NCI-H2107 (cell line): ENCODE data around the gene SET.
"Not testable (repeated sequence)": the region's sequence is repeated elsewhere in the genome, so short reads cannot be mapped to it uniquely, and the experiment has no call there.

ENCODE experiments used
- DNase-seq: peaks from one replicate; lab custom pipeline; 2025; lab: John Stamatoyannopoulos, UW

Gene SET, protein sequence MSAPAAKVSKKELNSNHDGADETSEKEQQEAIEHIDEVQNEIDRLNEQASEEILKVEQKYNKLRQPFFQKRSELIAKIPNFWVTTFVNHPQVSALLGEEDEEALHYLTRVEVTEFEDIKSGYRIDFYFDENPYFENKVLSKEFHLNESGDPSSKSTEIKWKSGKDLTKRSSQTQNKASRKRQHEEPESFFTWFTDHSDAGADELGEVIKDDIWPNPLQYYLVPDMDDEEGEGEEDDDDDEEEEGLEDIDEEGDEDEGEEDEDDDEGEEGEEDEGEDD

DNA sequence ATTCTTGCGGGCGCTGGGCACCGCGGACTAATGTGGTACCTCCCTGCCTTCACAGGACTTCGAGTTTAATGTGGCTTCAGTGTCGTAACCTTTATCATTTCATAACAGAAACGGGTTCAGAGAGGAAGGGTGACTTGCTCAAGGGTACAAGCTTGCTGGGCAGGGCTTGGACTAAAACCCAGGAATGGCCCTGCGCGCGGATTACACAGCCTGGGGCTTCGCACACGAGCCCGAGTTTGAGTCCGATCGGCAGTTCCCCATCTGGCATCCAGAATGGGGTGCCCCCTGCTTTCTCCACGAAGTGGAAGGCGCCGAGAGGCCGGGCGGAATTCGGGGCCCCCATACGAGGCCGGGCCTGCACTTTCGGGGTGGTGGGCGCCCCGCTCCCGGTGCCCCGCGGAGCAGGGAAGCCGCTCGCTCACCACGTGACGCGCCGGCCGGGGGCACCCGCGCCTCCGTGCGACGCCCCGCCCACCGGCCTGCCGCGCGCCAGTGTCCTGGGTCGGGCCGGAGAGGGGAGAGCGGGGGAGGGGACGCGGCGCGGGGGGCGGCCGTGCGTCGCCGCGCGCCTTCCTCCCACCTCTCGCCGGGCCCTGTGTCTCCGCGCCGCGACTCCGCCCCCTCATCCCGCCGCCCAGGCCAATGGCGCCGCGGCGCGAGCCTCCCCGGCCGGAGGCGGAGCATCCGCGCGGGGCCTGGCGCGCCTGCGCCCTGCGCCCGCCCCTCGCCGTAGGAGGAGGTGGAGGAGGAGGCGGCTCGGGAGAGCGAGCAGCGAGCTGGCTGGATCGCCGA lies at the start of gene SET:
SET (plus strand) TSS at position 722 of the 792 bp plus-strand sequence. CDS start 361 bp downstream, outside the sequence.
- peak; percentile 85 for DNase-seq

DNA sequence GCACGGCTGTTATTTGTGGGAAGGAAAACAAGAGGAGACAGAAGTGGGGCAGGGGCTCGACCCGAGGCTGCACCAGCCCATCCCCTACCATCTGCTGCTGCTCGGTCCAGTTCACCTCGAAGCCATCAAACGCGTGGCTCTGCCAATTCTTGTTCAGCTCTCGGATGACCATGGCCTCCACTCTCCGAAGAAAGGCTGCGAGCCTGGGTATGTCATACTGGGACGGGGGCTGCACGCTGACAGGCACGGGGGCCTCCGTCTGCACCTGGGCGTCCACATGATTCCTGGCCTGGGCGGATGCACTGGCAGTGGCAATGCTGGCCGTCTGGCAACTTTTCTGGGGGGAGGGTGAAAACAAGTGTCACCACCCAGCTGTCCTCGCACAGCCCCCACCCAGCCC lies 48.4 kb upstream of the SET start:
- DNase-seq = no peak

DNA sequence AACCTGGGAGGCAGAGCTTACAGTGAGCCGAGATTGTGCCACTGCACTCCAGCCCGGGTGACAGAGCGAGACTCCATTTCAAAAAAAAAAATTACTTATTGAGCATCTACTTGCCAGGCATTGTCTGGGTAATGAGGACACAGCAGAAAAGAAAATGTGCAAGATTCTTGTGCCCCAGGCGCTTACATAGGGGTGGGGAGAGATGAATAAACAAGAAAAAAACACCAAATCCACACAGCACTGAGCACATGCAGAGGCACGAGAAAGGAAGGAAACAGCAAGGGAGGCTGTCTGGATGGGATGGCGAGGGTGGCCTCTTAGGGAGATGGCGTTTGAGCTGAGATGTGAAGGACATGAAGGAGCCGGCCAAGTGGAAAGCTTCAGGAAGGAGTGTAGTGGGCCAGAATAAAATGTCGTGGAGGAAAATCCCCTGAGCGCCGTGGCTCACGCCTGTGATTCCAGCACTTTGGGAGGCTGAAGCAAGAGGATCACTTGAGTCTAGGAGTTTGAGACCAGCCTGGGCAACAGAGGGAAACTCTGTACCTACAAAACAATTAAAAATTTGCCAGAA lies 46.3 kb upstream of the SET start:
- no peak for DNase-seq

DNA sequence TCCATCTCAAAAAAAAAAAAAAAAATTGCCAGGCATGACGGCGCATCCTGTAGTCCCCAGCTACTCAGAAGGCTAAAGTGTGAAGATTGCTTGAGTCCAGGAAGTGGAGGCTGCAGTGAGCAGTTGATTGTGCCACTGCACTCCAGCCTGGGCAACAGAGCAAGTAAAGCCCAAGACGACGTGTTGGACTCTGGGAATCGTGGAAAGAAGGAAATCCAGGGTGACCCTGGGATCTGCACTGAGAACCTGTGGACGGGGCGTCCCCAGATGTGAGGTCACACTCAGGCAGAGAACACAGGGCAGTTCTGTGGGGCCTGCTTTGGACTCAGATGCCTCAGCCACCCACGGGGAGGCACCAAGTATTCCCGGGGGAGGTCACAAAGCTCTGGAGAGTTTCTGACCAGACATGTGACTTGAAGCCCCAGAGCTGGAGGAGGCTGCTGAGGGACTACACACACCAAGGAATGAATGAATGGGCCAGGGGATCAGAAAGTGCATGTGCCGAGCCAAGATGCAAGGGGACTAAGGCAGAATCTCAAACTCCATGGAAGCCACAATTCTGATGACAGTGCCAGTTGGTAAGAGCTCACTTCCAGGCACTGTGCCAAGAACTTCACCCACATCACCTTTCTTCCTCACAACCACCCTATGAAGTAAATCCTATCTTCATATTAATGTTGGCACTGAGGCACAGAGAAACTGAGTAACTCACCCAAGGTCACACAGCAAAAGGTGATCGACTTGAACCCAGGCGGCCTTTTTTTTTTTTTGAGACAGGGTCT lies 45.3 kb upstream of the SET start:
- DNase-seq = no peak

DNA sequence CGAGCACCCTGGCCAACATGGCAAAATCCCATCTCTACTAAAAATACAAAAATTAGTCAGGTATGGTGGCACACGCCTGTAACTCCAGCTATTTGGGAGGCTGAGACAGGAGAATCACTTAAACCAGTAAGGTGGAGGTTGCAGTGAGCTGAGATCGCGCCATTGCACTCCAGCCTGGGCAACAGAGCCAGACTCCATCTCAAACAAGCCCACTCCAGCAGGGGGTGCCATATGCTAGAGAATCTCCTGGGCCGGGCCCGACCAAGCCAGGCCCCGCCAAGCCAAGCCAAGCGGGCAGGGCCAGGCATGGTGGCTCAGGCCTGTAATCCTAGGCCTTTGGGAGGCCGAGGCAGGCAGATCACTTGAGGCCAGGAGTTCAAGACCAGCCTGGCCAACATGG lies 40.8 kb upstream of the SET start:
- DNase-seq = not testable (repeated sequence)

DNA sequence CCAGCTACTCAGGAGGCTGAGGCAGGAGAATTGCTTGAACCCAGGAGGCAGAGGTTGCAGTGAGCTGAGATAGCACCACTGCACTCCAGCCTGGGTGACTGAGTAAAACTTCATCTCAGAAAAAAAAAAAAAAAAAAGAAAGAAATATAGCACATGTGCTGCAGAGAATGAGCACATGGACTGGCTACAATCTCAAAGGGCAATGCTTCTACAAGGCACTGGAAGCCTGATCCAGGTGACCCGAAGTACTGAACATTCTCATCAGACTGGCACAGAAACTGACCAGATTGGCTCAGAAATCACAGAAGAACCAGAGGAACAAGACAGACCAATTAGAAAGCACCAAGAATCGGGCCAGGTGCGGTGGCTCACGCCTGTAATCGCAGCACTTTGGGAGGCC lies 37.2 kb upstream of the SET start:
- DNase-seq = no peak

DNA sequence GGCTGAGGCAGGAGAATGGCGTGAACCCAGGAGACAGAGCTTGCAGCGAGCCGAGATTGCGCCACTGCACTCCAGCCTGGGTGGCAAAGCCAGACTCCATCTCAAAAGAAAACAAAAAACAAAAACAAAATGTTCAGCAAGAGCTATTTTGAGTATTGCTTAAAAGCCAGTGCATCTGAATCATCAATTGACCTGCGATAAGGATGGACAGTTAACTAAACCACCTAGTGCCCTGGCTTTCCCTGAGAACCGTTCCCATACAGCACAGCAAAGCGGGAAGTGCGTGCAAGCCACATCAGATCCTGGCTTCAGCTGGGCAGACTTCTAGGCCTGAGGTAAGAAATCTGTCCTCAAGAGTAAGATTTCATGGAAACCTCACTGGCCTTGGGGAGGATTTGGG lies 35.1 kb upstream of the SET start:
- no peak for DNase-seq

DNA sequence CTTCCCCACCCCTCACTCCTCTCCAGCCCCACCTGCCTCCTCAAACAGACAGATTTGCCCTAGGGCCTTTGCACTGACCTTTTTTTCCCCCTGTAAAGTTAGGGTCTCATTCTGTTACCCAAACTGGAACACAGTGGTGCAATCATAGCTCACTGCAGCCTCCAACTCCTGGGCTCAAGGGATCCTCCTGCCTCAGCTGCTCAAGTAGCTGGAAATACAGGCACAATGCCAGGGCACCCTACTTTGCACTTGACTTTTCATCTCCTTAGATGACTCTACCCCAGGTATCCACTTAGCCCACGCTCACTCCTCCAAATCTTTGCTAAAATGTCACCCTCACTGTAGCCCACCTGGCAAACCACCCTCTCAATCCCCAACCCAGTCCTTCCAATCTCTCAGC lies 34.5 kb upstream of the SET start:
- no peak for DNase-seq

DNA sequence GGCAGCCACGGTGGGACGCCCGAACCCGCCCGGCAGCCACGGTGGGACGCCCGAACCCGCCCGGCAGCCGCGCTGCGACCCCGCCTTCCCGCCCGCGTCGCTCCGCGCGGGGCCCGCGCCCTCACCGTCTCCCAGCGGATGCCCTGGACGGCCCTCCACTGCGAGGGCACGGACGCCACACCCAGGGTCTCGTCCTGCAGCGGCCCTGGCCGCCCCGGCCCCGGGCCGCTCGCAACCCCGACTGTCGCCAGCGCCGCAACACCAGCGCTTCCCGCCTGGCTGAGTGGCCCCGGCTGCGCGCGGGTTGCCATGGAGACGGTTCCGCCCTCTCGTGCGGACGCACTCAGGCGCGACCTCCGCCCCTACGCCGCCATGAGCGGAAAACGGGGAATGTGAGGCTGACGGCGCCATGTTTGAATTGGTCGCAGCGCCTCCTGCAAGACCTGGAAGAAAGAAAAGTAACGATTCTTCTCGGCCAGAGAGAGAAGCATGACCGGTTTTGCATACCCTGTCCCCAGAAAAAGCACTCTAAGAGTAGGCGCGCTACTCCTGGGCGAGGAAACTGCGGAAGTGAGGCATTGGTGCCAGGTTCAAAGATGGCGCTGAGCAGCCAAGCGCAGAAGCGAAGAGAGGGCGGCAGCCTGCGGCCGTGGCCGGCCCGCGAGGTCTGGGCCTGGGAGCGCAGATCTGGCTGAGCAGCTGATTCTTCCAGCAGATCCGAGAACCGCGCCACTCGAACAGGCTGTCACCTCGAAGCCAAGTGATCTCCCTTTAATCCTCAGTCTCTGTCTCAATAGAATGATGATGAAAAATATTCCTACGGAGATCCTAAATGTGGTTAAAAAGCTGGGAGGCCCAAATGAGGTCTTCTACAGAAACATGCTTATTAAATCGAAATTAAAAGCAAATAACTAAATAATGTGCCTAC lies 32.3 kb upstream of the SET start, which contains the start of gene DYNC2I2:
DYNC2I2 (minus strand) TSS at position 432 of the 928 bp plus-strand sequence; CDS start at position 311, 121 bp downstream.
- DNase-seq = peak; percentile 31

DNA sequence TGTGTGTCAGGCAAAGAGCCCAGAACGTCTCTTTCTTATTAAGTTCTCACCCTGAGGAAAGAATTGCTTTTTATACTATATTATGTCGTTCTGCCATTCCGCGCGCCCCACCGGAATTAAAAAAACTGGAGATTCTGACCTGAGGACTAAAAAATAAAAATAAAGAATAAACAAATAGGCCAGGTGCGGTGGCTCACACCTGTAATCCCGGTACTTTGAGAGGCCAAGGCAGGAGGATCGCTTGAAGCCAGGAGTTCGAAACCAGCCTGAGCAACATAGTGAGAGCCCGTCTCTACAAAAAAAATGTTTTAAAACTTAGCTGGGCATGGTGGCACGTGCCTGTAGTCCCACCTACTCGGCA lies 31.7 kb upstream of the SET start:
- no peak for DNase-seq

DNA sequence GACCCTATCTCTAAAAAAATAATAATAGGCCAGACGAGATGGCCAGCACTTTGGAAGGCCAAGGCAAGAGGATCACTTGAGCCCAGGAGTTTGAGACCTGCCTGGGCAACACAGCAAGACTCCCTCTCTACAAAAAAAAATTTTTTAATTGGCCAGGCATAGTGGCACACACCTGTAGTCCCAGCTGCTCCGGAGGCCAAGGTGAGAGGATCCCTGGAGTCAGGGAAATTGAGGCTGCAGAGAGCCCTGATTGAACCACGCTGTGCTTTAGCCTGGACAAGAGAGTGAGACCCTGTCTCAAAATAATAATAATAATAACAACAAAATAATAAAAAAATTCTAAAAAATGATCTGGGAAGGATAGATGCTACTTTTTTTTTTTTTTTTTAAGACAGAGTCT lies 31.2 kb upstream of the SET start:
- no peak for DNase-seq

DNA sequence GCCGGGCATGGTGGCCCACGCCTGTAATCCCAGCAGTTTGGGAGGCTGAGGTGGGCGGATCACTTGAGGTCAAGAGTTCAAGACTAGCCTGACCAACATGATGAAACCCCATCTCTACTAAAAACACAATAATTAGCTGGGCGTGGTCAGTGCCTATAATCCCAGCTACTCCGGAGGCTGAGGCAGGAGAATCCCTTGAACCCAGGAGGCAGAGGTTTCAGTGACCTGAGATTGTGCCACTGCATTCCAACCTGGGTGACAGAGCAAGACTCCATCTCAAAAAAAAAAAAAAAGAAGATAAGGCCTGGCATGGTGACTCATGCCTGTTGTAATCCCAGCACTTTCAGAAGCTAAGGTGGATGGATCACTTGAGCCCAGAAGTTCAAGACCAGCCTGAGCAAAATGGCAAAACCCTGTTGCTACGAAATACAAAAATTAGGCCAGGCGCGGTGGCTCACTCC lies 22.5 kb upstream of the SET start:
- not testable (repeated sequence) for DNase-seq

DNA sequence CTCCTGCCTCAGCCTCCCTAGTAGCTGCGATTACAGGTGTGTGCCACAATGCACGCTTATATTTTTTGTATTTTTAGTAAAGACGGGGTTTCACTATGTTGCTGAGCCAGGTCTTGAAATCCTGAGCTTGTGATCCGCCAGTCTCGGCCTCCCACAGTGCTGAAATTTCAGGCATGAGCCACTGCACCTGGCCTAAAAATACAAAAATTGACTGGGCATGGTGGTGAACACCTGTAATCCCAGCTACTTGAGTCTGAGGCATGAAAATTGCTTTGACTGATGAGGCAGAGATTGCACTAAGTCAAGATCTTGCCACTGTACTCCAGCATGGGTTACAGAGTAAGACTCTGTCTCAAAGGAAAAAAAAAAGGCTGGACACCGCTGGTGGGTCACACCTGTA lies 19.2 kb upstream of the SET start:
- no peak for DNase-seq

DNA sequence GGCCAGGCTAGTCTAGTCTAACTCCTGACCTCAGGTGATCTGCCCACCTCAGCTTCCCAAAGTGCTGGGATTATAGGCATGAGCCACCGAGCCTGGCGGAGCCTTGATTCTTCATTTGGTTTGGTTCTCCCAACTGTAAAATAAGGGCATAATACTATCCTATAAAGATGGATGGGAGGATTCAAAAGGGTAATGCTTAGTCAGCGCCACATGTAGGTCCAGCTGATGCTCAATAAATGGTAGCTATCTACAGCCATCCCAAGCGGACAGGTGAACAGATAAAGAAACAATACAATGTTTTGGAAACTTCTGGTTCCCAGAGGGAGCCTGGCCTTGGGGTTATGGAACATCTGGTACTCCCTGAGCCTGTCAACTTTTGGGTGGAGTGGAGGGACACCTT lies 13.6 kb upstream of the SET start:
- DNase-seq = no peak

DNA sequence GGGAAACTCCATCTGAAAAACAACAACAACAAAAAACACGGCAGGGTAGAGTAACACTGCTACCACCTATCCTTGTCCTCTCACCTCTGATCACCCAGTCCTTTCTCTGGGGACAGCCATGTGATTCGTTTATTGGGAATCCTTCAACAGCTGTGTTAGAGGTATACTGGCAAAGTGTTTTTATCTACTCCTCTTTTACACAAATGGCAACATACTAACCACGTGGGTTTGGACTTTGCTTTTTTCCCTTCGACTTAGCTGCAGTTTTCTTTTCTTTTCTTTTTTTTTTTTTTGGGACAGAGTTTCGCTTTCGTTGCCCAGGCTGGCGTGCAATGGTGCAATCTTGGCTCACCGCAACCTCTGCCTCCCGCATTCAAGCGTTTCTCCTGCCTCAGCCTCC lies 11.2 kb upstream of the SET start:
- DNase-seq = no peak

DNA sequence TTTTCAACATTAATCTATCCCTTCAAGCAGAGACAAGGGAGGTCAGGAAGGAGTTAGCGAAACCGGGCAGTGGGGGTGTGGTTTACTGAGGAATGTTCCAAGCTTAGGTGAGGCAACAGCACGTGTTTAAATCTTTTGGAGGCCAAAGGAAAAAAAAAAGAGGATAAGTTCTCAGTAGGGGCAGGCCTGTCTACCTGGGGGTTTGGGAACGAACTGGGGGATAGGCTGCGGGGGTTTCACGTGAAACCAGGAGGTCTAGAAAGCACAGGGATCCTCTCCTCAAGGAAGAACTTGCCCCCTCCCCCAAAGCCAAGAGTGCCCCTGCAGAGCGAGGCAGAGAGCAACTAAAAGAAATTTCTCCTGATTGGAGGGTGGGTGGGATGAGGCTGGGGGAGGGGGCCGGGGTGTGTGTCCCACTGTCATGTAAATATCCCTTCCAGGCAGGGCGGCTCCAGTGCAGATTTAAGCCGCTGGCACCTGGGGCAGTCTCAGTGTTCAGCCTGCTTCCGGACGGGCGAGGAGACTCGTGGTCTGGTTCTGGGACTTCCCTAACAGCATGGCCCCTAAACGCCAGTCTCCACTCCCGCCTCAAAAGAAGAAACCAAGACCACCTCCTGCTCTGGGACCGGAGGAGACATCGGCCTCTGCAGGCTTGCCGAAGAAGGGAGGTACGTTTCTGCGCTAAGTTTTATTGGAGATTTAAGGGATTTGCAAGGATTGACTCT lies 5.5 kb upstream of the SET start:
- DNase-seq = no peak

DNA sequence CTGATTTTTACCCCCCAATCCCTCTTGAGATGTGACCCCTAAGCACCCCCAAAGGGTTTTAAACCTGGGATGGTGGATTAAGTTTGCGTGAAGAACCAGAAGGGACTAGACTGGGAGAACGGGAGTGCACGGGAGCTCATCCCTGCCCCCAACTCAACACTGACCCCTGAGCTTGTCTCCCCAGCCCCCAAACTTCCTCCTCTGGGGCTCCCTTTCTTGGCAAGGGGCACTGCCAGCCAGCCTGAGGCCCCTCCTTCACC lies 5.0 kb upstream of the SET start:
- no peak for DNase-seq

DNA sequence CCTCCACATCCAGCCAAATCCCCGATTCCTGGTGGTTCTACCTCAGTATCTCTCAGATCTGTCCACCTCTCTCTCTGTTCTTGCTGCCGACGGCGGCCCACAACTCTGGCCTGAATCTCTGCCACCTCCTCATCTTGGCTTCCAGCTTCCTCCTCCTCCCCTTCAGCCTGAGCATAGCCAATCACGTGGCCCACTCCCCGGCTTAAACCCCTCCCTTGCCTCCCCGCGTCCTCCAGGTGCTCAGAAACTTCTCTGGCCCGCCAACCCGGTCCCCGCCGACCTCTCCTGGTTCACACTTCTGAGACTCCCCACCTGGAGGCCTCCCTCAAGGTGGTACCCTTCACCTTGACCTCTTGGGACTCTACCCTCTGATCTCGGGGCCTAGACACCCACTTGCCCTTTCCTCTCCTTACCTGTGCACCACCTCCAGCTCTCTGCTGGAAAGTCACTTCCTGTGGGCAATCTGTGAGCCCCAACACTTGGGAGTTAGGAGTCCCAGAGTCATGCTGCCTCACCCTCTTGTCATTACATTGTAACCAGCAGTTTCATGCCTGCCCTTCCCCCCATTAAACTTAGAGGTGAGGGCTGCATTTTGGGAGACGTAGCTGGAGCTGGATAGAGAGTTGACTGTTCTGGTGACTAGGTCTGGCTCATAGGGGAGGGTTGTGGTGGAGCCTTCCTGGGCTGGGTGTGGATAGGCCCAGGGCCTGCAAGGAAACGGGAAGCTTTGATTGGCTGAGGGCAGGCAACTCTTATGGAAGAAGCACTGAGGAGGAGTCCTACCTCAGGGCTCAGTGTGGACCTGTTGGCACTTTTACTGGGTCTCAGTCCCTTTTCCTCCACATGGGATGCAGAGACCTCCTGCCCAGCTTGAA lies 4.5 kb upstream of the SET start:
- DNase-seq = no peak

DNA sequence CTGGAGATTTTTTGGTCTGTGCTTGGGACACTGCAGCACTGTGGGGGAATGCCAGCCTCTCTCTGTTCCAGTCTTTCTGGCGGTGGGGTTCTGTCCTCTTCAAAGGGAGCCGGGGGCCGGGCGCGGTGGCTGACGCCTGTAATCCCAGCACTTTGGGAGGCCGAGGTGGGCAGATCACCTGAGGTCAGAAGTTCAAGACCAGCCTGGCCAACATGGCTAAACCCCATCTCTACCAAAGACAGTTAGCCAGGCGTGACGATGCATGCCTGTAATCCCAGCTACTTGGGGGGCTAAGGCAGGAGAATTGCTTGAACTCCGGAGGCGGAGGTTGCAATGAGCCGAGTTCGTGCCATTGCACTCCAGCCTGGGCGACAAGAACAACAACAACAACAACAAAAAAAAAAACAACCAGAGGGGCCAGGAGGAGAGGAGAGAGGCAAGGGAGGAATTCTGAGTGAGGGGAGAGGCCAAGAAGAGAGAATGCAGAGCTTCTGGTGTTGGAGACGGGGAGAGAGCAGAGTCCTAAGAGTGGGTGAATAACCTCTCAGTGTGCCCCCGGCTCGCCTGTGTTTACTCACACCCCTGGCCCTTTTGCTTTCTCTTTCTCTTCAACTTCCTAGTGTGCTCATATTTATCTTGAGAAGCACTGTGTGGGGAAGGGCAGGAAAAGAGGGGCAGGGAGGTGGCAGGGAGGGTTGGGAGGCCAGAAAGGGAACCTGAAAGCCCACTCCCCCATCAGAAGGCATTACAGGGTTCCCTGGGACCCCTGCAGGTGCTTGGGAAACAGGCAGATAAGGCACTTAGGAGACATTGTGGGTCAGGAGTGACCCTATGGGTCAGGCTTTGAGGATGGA lies 3.2 kb upstream of the SET start:
- no peak for DNase-seq
